Activated CD4-positive, alpha-beta memory T cell treated with anti-CD3 and anti-CD28 coated beads, Interleukin-2, amount 10 ng/mL, durations not matched to agents 7 days and 5 days (primary cell): ENCODE results near the gene ZNF182. TPM values are rescaled to one million over a fixed set of nuclear protein-coding genes. Genes with fewer than 3 reads are reported as not detected.
"Not testable (repeated sequence)": the region's sequence is repeated elsewhere in the genome, so short reads cannot be mapped to it uniquely, and the experiment has no call there.

ENCODE experiments used
- CTCF ChIA-PET: fragments of 350-600 bp; sonication (Branson Sonifier 250); formaldehyde crosslinking; loops from one replicate; lab custom pipeline; 2021; ENCODE audit warnings: antibody characterized with exemption, inconsistent platforms; lab: Charles Lee
- POLR2A ChIA-PET: fragments of 350-600 bp; sonication (Branson Sonifier 250); formaldehyde crosslinking; loops from one replicate; lab custom pipeline; 2021; ENCODE audit warnings: antibody characterized with exemption; lab: Charles Lee
- DNase-seq: peaks from one replicate; pipeline ENCODE4 v3.0.0-alpha.2; 2020
- H3K27ac Mint-ChIP-seq: one replicate; pipeline ENCODE4 v1.8.0; 2021; ENCODE audit warnings: mild to moderate bottlenecking, mixed read lengths
- H3K27me3 Mint-ChIP-seq: one replicate; pipeline ENCODE4 v1.8.0; 2021; ENCODE audit warnings: mixed read lengths
- H3K36me3 Mint-ChIP-seq: one replicate; pipeline ENCODE4 v1.8.0; 2021; ENCODE audit warnings: low read depth, mixed read lengths
- H3K4me1 Mint-ChIP-seq: one replicate; pipeline ENCODE4 v1.8.0; 2021; ENCODE audit warnings: mixed read lengths
- H3K4me3 Mint-ChIP-seq: one replicate; pipeline ENCODE4 v1.8.0; 2021; ENCODE audit warnings: mild to moderate bottlenecking, mixed read lengths
- H3K9me3 Mint-ChIP-seq: one replicate; pipeline ENCODE4 v1.8.0; 2021; ENCODE audit warnings: mixed read lengths
- total RNA-seq, 2 experiments: library from RNA; stranded (reverse); gene quantifications; one replicate each; pipeline ENCODE4 v1.2.3, GENCODE V29; 2021

ZNF182 gene
- total RNA-seq, 2 experiments from 2014 or later: 8.6 to 9.1 TPM

GRCh38 chrX:47936224-47936939 is 67.4 kb downstream of the ZNF182 start:
- Mint-ChIP-seq H3K4me3 (peak overlapping the region; percentile 16), H3K4me1 (peaks cover 6% of the 10 kb centered on the region), H3K36me3 (no peaks in the 10 kb centered on the region), H3K27ac (no peak overlapping the region), H3K27me3 (no peaks in the 10 kb centered on the region), H3K9me3 (no peaks in the 10 kb centered on the region)
- ChIA-PET CTCF (no interaction called here), POLR2A (no interaction called here)
- no peak for DNase-seq

GRCh38 chrX:47933946-47934345 is 69.8 kb downstream of the ZNF182 start:
- no peaks in the 10 kb centered on the region for H3K36me3 Mint-ChIP-seq
- H3K4me3 Mint-ChIP-seq: no peak overlapping the region
- no peaks in the 10 kb centered on the region for H3K27me3 Mint-ChIP-seq
- DNase-seq: no peak
- ChIA-PET CTCF (no interaction called here), POLR2A (no interaction called here)
- H3K27ac Mint-ChIP-seq: no peak overlapping the region
- H3K4me1 Mint-ChIP-seq: peaks cover 6% of the 10 kb centered on the region
- no peaks in the 10 kb centered on the region for H3K9me3 Mint-ChIP-seq

GRCh38 chrX:47931970-47932369 is 71.8 kb downstream of the ZNF182 start:
- H3K27me3 Mint-ChIP-seq, H3K27ac Mint-ChIP-seq, H3K4me3 Mint-ChIP-seq, H3K4me1 Mint-ChIP-seq, H3K36me3 Mint-ChIP-seq, DNase-seq, CTCF ChIA-PET, POLR2A ChIA-PET, H3K9me3 Mint-ChIP-seq: not testable (repeated sequence)

DNA sequence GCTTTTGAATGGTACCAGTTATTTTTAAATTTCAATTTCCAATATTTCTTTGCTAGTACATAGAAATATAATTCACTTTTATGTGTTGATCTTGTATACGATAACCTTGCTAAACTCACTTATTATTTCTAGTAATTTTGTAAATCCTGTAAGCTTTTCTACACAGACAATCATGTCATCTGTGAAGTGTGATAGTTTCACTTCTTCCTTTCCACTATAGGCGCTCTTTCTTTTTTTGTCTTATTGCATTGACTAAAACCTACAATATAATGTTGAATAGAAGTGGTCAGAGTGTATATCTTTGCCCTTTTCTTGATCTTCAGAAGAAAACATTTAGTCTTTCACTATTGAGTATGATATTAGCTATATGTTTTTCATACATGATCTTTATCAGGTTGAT is 76.6 kb downstream of the ZNF182 start:
- no peak overlapping the region for H3K4me3 Mint-ChIP-seq
- peaks cover 3% of the 10 kb centered on the region for H3K36me3 Mint-ChIP-seq
- ChIA-PET CTCF (no interaction called here), POLR2A (no interaction called here)
- H3K27ac Mint-ChIP-seq: no peak overlapping the region
- H3K9me3 Mint-ChIP-seq: peaks cover 5% of the 10 kb centered on the region
- H3K4me1 Mint-ChIP-seq: no peaks in the 10 kb centered on the region
- no peak for DNase-seq
- no peaks in the 10 kb centered on the region for H3K27me3 Mint-ChIP-seq

Other genes starting within 250 kb of the ZNF182 start
- 1 to 10 TPM; 6.4 to 8.0 TPM for gene ZNF81, start 167.1 kb downstream of the ZNF182 start, total RNA-seq
- gene SPACA5, start 3.0 kb upstream of the ZNF182 start, total RNA-seq: not detected
- gene ZNF630, start 67.7 kb upstream of the ZNF182 start, total RNA-seq: 1 to 10 TPM; 1.2 TPM
- not detected for gene SPACA5B, start 126.6 kb upstream of the ZNF182 start, total RNA-seq
- gene SSX5, start 192.8 kb upstream of the ZNF182 start, total RNA-seq: not detected